Astrocyte of the cerebellum (primary cell): ENCODE data around the gene ZEB2.

Experiments
- DNase-seq: peaks from one replicate; pipeline ENCODE4 v3.0.0-alpha.2; 2011; ENCODE audit warnings: low read depth
- H3K4me3 ChIP-seq: 2 replicates; pipeline ENCODE4 v1.5.1; 2011; ENCODE audit warnings: mild to moderate bottlenecking, low read depth, low read length, moderate library complexity
- CTCF ChIP-seq: IDR thresholded peaks from 2 replicates; pipeline ENCODE4 v1.5.1; 2012; ENCODE audit warnings: low read length, low read depth, moderate library complexity, mild to moderate bottlenecking; ENCODE audit errors: missing control alignments
- in situ Hi-C: cut with HindIII; loops from 2 replicates; pipeline ENCODE4 v1.10.0; 2017; ENCODE audit warnings: low sequenced_read_pairs

ZEB2 gene

GRCh38 chr2:144501627-144502026, 18.3 kb downstream of the ZEB2 start:
- no peak overlapping the region for H3K4me3 ChIP-seq
- DNase-seq = no peak
- in situ Hi-C loops = loop anchor here (25.0 kb wide), 1 partner anchor 1261 kb away; no protein-coding TSS in a partner anchor
- no peak for TF ChIP-seq CTCF

GRCh38 chr2:144501118-144501517, 18.8 kb downstream of the ZEB2 start:
- TF ChIP-seq CTCF = no peak
- in situ Hi-C loops = loop anchor here (25.0 kb wide), 1 partner anchor 1261 kb away; no protein-coding TSS in a partner anchor
- DNase-seq = no peak
- H3K4me3 ChIP-seq = no peak overlapping the region

GRCh38 chr2:144500563-144500962, 19.4 kb downstream of the ZEB2 start:
- in situ Hi-C loops = loop anchor here (25.0 kb wide), 1 partner anchor 1262 kb away; no protein-coding TSS in a partner anchor
- DNase-seq = no peak
- no peak overlapping the region for H3K4me3 ChIP-seq
- TF ChIP-seq CTCF = no peak

- no peak overlapping the region for H3K4me3 ChIP-seq
- DNase-seq = no peak
- in situ Hi-C loops = no loop called here
- no peak for TF ChIP-seq CTCF
Observed at GRCh38 chr2:144498277-144498676, 21.6 kb downstream of the ZEB2 start.

GRCh38 chr2:144496977-144497598, 22.8 kb downstream of the ZEB2 start:
- DNase-seq = no peak
- no peak overlapping the region for H3K4me3 ChIP-seq
- TF ChIP-seq CTCF = no peak
- in situ Hi-C loops = no loop called here

- DNase-seq = no peak
- H3K4me3 ChIP-seq = no peak overlapping the region
- no peak for TF ChIP-seq CTCF
- in situ Hi-C loops = no loop called here
Observed at GRCh38 chr2:144496092-144496976, 23.6 kb downstream of the ZEB2 start.
